RCC 7860 (cell line): Measurements from ENCODE around the gene NPIPA2.
"Not testable (repeated sequence)": the region's sequence is repeated elsewhere in the genome, so short reads cannot be mapped to it uniquely, and the experiment has no call there.

Experiments
- DNase-seq: peaks from one replicate; pipeline ENCODE4 v3.0.0-alpha.2; 2015; ENCODE audit warnings: low spot score
- FAIRE-seq: peaks from 2 replicates; lab custom pipeline; 2012; peaks lifted over from hg19 to GRCh38; lab: Jason Lieb, UNC

The NPIPA2 gene

DNA sequence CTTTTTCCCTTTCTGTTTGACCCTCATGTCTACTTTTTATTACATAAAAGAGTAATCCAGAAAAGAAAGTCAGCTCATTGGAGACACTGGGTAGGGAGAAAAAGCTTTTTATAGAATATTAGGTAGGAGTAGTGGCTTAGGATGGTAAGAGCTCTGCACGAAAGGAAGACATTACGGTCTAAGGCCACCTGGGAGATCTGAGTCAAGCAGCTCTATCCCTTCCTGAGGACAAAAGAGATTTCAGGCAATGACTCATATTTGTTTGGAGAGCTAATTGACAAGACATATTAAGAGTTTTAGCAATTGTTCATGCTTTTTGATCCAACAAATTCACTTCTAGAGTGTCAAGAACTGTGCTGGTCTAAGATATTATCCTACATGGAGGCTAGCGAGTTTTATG lies 71.6 kb downstream of the NPIPA2 start:
- DNase-seq, FAIRE-seq: not testable (repeated sequence)
